C4-2B (cell line): ENCODE data around the gene AGPAT4.
"Not testable (repeated sequence)": the region's sequence is repeated elsewhere in the genome, so short reads cannot be mapped to it uniquely, and the experiment has no call there.

Experiments
- H3K27ac ChIP-seq: fragments of 450-650 bp; 2 replicates; pipeline ENCODE4 v1.5.1; 2017
- ZFX ChIP-seq: fragments of 450-650 bp; IDR thresholded peaks from 2 replicates; pipeline ENCODE4 v1.6.1; 2017
- TF ChIP-seq, protein P1 (sequence below): fragments of 450-650 bp; conservative IDR thresholded peaks from 2 replicates; pipeline ENCODE4 v1.5.1; 2017; ENCODE audit warnings: mild to moderate bottlenecking

The AGPAT4 gene

DNA sequence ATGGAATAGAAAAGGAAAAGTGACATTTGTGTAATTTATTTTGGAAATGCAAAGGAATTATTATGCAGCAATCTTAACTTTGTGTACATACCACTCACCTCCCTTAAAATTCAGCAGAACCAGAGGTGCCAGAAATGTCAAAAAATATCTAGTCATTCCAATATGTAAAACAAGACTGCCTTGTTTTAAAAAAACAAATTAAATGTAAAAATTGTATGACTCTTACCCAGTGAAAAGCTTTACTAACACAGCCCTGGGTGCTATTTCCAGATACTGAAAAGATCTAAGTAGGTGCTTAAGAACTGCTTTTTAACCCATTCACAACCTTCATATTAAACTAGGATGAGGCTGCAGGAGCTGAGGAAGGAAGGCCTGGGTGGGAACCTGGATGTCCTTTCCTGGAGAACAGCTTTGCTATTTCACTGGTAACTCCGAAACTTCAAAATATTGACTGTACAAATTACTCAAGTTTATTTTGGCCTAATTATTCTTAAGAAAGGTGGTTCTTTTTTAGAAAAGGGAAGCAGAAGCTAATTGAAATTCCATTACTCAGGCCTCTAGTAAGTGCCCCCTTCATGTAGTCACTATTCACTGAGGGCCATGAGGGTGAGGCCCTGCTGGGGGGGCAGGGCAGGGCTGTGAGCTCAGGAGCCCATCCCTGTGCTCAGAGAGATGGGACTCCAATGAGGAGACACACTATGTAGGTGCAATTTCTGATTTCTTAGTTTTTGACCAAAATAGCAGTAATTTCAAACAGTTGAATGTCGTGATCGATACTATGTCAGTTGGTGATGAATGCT lies 142.7 kb downstream of the AGPAT4 start:
- TF ChIP-seq, protein P1, sequence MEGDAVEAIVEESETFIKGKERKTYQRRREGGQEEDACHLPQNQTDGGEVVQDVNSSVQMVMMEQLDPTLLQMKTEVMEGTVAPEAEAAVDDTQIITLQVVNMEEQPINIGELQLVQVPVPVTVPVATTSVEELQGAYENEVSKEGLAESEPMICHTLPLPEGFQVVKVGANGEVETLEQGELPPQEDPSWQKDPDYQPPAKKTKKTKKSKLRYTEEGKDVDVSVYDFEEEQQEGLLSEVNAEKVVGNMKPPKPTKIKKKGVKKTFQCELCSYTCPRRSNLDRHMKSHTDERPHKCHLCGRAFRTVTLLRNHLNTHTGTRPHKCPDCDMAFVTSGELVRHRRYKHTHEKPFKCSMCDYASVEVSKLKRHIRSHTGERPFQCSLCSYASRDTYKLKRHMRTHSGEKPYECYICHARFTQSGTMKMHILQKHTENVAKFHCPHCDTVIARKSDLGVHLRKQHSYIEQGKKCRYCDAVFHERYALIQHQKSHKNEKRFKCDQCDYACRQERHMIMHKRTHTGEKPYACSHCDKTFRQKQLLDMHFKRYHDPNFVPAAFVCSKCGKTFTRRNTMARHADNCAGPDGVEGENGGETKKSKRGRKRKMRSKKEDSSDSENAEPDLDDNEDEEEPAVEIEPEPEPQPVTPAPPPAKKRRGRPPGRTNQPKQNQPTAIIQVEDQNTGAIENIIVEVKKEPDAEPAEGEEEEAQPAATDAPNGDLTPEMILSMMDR: no peak
- TF ChIP-seq ZFX: no peak
- H3K27ac ChIP-seq: no peak overlapping the region

DNA sequence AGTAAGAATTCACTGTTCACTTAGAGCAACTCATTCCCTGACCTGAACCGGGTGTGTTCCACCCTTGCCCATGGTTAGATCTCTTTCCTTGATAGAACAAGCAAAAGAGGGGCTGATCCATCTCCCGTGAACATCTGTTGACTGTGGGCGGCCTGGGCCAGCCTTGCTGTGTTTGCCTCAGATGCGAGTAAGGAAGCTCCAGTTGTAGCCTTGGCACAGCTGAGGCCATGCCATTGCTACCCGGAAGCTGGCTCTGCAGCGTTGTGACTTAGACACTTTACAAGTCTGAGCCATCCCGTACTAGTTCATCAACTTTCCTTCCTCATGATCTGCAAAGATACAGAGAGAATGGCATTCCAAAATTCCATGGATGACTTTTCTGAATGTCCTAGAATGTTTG lies 143.3 kb downstream of the AGPAT4 start:
- TF ChIP-seq, protein P1: no peak
- TF ChIP-seq ZFX: no peak
- H3K27ac ChIP-seq: peak overlapping the region; percentile 6; the same call in 1 of the 2 replicates

DNA sequence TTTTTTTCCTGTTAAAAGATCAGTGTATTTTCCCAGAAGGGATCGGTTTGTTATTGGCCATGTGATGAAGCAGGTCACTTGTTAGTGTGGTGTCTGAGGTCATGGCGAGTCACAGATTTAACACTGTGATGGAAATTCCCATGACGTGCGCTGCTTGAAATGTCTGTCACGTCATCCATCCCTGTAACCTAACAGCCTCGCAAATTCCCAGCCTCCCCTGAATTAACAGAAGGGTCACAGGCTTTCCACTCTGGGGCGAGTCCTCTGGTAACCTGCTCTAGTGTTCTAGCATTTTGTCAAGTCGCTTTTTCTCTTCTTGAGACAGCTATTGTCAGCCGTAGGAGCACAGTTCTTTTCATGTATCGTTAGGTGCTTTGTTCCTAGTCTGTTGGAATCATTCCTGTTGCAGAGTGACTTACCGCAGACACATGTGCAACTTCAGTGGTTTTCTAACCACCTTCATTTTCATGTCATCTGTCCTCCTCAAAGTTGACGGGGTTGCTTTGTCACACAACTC lies 145.1 kb downstream of the AGPAT4 start:
- TF ChIP-seq ZFX: no peak
- TF ChIP-seq, protein P1: no peak
- H3K27ac ChIP-seq: no peak overlapping the region

DNA sequence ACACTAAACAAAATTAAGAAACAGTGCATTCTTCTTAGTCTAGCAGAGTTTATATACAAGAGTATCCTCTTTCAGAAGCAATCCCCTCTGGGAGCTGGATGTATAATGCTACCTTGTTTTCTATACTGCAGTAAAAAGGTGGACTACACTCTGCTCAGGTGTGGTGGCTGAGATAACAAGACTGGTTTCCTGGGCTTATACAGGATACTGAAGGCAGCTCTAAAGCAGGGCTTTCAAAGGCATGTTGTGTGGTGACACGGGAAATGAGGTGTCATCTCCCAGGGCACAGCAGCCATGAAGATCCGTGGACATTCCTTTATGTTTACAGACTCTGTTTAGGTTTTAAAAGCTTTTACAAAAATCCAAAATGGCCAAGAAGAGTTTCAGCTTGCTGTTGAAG lies 145.6 kb downstream of the AGPAT4 start:
- H3K27ac ChIP-seq: no peak overlapping the region
- TF ChIP-seq, protein P1: no peak
- no peak for TF ChIP-seq ZFX

DNA sequence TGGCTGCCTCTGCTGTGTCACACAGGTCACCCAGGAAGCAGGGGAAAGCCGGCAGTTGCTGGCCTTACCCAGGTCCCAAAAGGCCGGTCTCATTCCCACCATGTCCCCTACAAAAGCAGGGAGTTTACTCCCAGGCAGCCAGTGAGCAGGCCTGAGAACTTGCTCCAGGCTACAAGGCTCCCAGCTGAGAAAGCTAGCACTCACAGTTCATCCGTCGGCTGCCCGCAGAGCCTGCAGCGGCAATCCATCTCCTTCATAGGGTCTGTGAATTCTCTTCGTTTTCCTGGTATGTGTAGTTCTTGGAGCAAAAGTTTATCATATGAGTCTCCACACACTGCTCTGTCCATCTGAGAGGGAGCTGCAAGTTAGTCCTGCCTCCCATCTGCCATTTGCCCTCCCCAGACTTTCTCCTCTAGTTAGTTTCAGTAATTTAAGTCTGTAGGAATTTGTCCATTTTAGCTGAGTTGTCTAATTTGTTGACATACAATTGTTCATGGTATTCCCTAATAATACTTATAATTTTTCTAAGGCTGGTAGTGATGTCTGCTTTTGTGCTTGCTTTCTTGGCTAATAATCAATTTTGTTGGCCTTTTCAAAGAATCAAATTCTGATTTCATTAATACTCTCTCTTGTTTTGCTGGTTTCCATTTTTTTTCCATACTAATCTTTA lies 146.7 kb downstream of the AGPAT4 start:
- no peak overlapping the region for H3K27ac ChIP-seq
- no peak for TF ChIP-seq ZFX
- TF ChIP-seq, protein P1: no peak

DNA sequence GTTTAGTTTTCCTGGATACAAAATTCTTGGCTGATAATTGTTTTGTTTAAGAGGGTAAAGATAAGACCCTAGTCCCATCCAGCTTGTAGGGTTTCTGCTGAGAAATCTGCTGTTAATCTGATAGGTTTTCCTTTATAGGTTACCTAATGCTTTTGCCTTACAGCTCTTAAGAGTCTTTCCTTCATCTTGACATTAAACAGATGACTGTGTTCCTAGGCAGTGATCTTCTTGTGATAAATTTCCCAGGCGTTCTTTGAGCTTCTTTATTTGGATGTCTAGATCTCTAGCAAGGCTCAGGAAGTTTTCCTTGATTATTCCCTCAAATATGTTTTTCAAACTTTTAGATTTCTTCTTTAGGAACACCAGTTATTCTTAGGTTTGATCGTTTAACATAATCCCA lies 148.3 kb downstream of the AGPAT4 start:
- TF ChIP-seq, protein P1: no peak
- no peak for TF ChIP-seq ZFX
- no peak overlapping the region for H3K27ac ChIP-seq

DNA sequence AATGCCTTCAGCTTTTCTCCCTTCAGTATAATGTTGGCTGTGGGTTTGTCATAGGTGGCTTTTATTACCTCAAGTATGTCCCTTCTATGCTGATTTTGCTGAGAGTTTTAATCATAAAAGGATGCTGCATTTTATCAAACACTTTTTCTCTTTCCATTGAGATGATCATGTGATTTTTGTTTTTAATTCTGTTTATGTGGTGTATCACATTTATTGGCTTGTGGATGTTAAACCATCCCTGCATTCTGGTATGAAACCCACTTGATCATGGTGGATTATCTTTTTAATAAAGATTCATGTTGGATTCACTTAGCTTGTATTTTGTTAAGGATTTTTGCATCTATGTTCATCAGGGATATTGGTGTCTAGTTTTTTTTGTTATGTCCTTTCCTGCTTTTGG lies 150.5 kb downstream of the AGPAT4 start:
- H3K27ac ChIP-seq: not testable (repeated sequence)
